RPMI8226 (cell line): ENCODE data around the gene MISP.

Experiments
- DNase-seq: peaks from one replicate; pipeline ENCODE4 v3.0.0-alpha.2; 2015

MISP gene

GRCh38 chr19:778910-779653 lies 28.2 kb downstream of the MISP start:
- no peak for DNase-seq

- no peak for DNase-seq
These were observed 30.0 kb downstream of the MISP start for GRCh38 chr19:780935-781334.

- no peak for DNase-seq
These were observed 30.9 kb downstream of the MISP start for GRCh38 chr19:781800-782184.

GRCh38 chr19:782185-782877 lies 31.4 kb downstream of the MISP start:
- DNase-seq, result no peak

GRCh38 chr19:782878-783668 lies 32.2 kb downstream of the MISP start:
- no peak for DNase-seq

- DNase-seq, result no peak
These were observed 33.6 kb downstream of the MISP start for GRCh38 chr19:784541-784940.

GRCh38 chr19:787536-787935 lies 36.6 kb downstream of the MISP start:
- no peak for DNase-seq

GRCh38 chr19:788686-788982 lies 37.7 kb downstream of the MISP start:
- DNase-seq, result no peak

GRCh38 chr19:788983-789700 lies 38.2 kb downstream of the MISP start:
- no peak for DNase-seq

GRCh38 chr19:789701-790060 lies 38.8 kb downstream of the MISP start:
- DNase-seq, result no peak

GRCh38 chr19:791007-791566 lies 40.2 kb downstream of the MISP start:
- DNase-seq, result no peak

GRCh38 chr19:791567-792305 lies 40.8 kb downstream of the MISP start:
- no peak for DNase-seq

- no peak for DNase-seq
These were observed 41.5 kb downstream of the MISP start for GRCh38 chr19:792306-792885.

- DNase-seq, result no peak
These were observed 42.9 kb downstream of the MISP start for GRCh38 chr19:793806-794205.

- no peak for DNase-seq
These were observed 44.2 kb downstream of the MISP start for GRCh38 chr19:795073-795611.

- DNase-seq, result no peak
These were observed 45.0 kb downstream of the MISP start for GRCh38 chr19:795691-796581.

GRCh38 chr19:796692-797527 lies 46.0 kb downstream of the MISP start, which contains the start of gene PTBP1:
TSS of gene PTBP1 (plus strand) at chr19:797452. CDS start at chr19:797498, 46 bp downstream.
- DNase-seq, result peak; percentile 100

GRCh38 chr19:797528-798414 lies 46.9 kb downstream of the MISP start:
- DNase-seq, result peak; percentile 95
